Dermis microvascular lymphatic vessel endothelial cell (primary cell): ENCODE measurements around the gene SLC29A3. TPM values are rescaled to one million over a fixed set of nuclear protein-coding genes. Genes with fewer than 3 reads are reported as not detected.
"Not testable (repeated sequence)": the region's sequence is repeated elsewhere in the genome, so short reads cannot be mapped to it uniquely, and the experiment has no call there.

Source experiments
- DNase-seq, 2 donors: peaks; one replicate each; pipeline versions ENCODE4 v3.0.0 to v3.0.0-alpha.2; 2010; ENCODE audit warnings: low read depth in 2 of 2
- total RNA-seq: library from RNA; depleted of rRNA; stranded (reverse); fragments of >200 nt; gene quantifications from 2 replicates; pipeline ENCODE4 v1.2.1, GENCODE V29; 2014

Gene SLC29A3
- total RNA-seq, 1 donor from 2014 or later = 1.8 TPM

GRCh38 chr10:71344993-71345480 lies 26.0 kb downstream of the SLC29A3 start:
- no peak for DNase-seq

GRCh38 chr10:71345694-71346093 lies 26.6 kb downstream of the SLC29A3 start:
- DNase-seq = no peak

- no peak for DNase-seq
Observed at GRCh38 chr10:71346731-71347130, 27.7 kb downstream of the SLC29A3 start.

GRCh38 chr10:71347587-71348395 lies 28.7 kb downstream of the SLC29A3 start:
- peak in 1 of 2 donors; percentile 47 for DNase-seq

DNA sequence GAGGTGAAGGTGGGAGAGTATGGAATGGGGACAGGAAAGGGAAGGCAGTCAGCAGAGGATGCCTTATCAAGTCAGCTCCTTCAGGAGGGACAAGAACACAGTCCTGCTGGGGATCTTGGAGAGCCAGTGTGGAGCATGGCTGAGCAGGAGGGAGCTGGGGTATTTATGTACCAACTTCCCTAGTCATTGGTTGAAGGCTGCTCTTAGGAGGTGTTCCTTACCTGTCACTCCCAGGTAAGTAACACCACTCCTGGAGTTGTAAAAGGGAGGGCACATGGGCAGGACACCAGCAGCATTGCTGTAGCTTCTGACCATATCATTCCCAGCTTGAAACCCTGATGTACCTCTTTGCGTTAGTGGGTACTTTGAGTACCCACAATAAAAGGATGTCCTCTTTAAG lies 29.8 kb downstream of the SLC29A3 start:
- DNase-seq = no peak

- no peak for DNase-seq
Observed at GRCh38 chr10:71349406-71349805, 30.3 kb downstream of the SLC29A3 start.

DNA sequence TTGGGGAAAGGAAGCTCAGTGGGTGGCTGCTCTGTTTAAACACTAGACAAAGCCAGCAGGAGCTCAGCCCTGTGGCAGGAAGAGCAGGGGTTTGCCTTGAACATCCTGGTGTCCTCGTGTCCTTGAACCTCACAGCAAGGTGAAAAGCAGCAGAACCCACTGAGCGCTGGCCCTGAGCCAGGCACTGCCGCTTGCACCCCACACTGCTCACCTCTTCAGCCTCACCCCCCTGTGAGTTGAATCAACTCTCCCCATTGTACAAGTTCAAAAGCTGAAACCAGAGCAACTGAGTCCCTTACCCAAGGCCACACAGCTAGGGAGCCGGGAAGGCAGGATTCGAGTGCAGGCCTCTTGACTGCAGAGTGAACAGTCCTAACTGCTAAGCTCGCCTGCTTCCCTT lies 32.0 kb downstream of the SLC29A3 start:
- DNase-seq = no peak

- DNase-seq = no peak
Observed at GRCh38 chr10:71351628-71352319, 32.7 kb downstream of the SLC29A3 start.

DNA sequence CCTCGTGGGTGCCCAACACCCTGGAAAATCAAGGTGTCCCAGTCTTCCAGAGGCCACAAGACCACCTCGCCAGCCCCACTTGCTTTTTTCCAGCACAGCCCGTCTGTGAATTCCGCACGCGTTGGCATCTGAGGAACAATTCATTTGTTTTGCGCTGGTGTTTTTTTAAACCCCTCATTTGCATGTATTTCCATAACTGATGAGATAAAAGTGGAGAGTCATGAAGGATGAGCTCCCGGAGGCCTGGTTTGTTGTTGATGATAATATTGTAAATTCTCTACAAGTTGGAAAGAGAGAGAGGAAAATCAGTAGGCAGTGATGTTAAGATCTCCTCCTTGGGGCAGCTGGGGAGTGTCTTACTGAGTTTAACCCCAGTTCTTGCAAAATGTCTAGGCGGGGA lies 34.6 kb downstream of the SLC29A3 start:
- no peak for DNase-seq

DNA sequence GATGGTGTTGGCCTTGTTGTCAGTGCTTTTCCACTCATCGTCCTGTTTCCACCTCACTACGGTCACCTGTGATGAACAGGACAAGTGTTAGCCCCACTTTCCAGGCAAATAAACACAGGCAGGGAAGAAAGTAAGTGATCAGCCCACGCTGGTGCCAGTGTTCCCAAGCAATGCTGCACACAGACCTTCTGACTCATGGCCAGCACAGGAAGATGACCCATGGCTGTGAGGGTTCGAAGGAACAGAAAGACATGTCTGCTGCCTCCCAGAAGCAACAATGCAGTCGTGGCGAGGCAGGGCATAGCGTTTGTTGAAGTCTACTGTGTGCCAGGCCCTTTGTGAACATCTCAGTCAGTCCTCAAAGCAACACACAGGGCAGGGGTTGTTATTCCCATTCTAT lies 35.7 kb downstream of the SLC29A3 start:
- DNase-seq = peak in 1 of 2 donors; percentile 52

- DNase-seq = no peak
Observed at GRCh38 chr10:71355886-71356285, 36.8 kb downstream of the SLC29A3 start.

GRCh38 chr10:71357792-71358265 lies 38.8 kb downstream of the SLC29A3 start:
- DNase-seq = peak in 1 of 2 donors; percentile 9

- DNase-seq = peak in 1 of 2 donors; percentile 7
Observed at GRCh38 chr10:71358277-71358676, 39.2 kb downstream of the SLC29A3 start.

- not testable (repeated sequence) for DNase-seq
Observed at GRCh38 chr10:71358906-71359305, 39.8 kb downstream of the SLC29A3 start.

DNA sequence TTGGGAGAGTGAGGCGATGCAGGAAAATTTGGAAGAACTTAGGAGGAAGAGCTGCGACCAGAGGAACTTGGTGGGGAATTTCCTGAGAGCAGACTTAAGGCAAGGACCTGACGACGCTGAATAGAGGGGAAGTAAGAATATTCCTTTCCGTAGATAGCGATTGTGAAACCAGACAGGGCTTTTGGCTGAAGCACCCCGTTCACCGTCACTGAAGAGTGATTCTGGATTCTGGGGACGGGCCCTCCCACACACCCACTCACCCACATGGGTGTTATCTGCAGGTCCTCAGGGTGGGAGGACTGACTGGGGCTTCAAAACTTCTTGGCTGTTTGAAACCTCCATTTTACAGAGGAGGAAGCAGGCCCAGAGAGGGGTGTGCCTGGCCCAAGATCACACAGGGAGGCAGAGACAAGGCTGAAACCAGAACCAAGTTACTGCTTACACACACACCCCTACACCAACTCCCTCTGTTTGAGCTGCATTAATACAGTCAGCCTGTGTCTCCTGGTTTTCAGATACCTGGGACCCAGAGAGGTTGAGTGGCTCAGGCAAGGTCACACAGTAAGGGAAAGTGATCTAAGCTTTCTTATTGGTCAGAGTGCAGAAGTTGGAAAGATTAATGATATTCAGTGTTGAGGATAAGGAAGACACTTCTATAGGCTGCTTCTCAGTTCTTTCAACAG lies 40.4 kb downstream of the SLC29A3 start:
- no peak for DNase-seq

- no peak for DNase-seq
Observed at GRCh38 chr10:71360735-71361134, 41.7 kb downstream of the SLC29A3 start.

DNA sequence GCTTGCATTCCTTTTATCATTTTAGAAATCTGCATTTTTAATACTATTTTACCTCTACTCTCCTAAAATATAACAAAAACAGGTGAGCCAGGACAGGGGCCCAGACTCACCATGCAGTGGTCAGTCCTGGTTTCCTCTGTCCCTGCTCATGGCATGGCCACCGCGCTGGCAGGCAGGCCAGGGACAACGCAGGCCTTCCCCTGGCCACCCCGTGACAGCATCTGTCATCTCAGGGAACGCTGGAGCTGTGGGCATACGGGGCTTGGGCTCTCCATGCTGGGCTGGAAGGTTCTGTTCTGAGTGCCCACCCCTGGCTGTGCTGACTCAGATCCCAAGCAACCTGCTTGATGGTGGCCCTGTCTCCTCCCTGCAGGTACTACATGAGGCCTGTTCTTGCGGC lies 42.5 kb downstream of the SLC29A3 start:
- no peak for DNase-seq

DNA sequence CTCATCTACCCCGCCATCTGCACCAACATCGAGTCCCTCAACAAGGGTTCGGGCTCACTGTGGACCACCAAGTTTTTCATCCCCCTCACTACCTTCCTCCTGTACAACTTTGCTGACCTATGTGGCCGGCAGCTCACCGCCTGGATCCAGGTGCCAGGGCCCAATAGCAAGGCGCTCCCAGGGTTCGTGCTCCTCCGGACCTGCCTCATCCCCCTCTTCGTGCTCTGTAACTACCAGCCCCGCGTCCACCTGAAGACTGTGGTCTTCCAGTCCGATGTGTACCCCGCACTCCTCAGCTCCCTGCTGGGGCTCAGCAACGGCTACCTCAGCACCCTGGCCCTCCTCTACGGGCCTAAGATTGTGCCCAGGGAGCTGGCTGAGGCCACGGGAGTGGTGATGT lies 43.1 kb downstream of the SLC29A3 start:
- no peak for DNase-seq

GRCh38 chr10:71363936-71364335 lies 44.9 kb downstream of the SLC29A3 start:
- DNase-seq = no peak

DNA sequence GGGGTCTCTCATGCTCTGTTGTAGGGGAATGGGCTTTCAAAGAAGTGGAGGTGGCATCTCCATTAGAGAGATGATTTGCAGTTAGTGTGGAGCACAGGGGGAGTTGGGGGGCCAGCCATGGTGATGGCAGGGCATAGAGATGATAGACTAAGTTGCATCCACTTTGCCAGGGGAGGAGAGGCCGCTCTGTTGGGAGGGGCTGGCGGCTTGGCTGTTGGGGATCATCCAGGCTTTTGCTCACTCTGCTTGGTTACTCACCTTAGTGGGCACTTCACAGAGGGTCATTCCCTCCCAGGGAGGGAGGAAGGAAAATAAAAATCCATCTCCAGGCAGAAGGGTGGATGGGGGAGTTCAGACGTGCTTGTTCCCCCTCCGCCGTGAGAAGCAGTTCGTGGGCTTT lies 46.3 kb downstream of the SLC29A3 start:
- no peak for DNase-seq

DNA sequence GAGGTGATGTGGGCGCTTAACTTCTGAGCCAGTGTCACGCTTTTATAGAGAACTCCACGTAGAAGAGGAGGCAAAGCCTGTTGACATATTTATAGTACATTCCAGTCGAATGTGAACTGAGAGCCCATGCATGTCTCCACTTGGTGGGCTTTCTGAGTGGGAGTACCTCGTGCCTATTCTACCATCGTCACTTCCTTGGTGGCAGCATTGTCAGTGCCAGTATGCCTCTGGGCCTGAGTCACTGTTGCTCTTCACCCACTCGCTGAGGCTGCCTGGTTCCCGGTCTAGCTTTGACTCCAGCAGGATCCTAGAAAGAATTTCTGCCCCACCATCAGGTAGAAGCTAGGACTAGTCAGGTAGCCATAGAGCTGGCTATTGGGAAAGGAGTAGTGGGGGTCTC lies 47.6 kb downstream of the SLC29A3 start:
- DNase-seq = no peak

DNA sequence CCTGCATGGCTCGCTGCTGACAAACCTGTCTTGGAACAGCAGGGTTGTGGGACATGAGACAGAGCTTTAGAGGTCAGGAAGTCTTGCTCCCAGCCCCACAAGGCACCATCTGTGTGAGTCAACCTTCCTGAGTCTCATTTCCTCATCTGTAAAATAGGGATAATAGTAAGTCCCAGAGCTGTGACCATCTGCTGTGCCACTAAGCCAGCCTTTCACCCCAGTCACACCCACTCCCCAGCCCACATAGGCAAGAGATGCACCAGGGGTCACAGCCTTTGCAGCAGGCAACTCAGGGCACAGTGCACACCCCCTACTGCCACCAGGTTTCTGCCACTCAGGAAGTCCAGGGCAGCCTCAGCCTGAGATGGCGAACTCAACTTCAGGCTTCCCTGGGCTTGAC lies 48.2 kb downstream of the SLC29A3 start:
- peak in 1 of 2 donors; percentile 46 for DNase-seq
